A673 (cell line): ENCODE data around the gene CIAO3.

Experiments used
- CTCF ChIP-seq: fragments of 300-800, 200-600 bp; sonication (generic); conservative IDR thresholded peaks from 2 replicates; pipeline ENCODE4 v1.5.1; 2017; ENCODE audit warnings: low read depth, mild to moderate bottlenecking, antibody characterized with exemption, low read length, moderate library complexity, mixed read lengths
- EZH2 ChIP-seq: fragments of 200-600 bp; sonication (generic); IDR thresholded peaks from 2 replicates; pipeline ENCODE4 v1.6.1; 2017; ENCODE audit warnings: borderline replicate concordance, low read depth, mild to moderate bottlenecking, mixed read lengths, antibody characterized with exemption, low read length; ENCODE audit not compliant: poor library complexity, severe bottlenecking

GRCh38 chr16:764184-764750 lies 23.5 kb upstream of the CIAO3 start:
- TF ChIP-seq CTCF (no peak), EZH2 (no peak)
